Activated CD4-positive, alpha-beta T cell treated with anti-CD3 and anti-CD28 coated beads, Interleukin-2, amount 10 ng/mL, durations not matched to agents 24 days and 14 days (primary cell): ENCODE data around the gene PACSIN2. TPM values are rescaled to one million over a fixed set of nuclear protein-coding genes. Genes with fewer than 3 reads are reported as not detected.

Source experiments
- DNase-seq: peaks from one replicate; pipeline ENCODE4 v3.0.0; 2022
- H3K27ac Mint-ChIP-seq: one replicate; pipeline ENCODE4 v1.8.0; 2022; ENCODE audit warnings: mild to moderate bottlenecking, mixed read lengths
- H3K27me3 Mint-ChIP-seq: one replicate; pipeline ENCODE4 v1.8.0; 2022; ENCODE audit warnings: mixed read lengths
- H3K36me3 Mint-ChIP-seq: one replicate; pipeline ENCODE4 v1.8.0; 2022; ENCODE audit warnings: low read depth, mild to moderate bottlenecking, mixed read lengths
- H3K4me1 Mint-ChIP-seq: one replicate; pipeline ENCODE4 v1.8.0; 2021; ENCODE audit warnings: mixed read lengths
- H3K4me3 Mint-ChIP-seq: one replicate; pipeline ENCODE4 v1.8.0; 2022; ENCODE audit warnings: mild to moderate bottlenecking, moderate library complexity, mixed read lengths
- H3K9me3 Mint-ChIP-seq: one replicate; pipeline ENCODE4 v1.8.0; 2021; ENCODE audit warnings: mixed read lengths
- intact Hi-C: fragments of 100-400 bp; cut with micrococcal nuclease; formaldehyde crosslinking; loops from one replicate; pipeline ENCODE4 v1.15.1; 2023
- total RNA-seq: library from RNA; stranded (reverse); gene quantifications from 2 replicates; pipeline ENCODE4 v1.2.3, GENCODE V29; 2022

PACSIN2 gene
- total RNA-seq, 1 donor from 2014 or later: 32.5 TPM

DNA sequence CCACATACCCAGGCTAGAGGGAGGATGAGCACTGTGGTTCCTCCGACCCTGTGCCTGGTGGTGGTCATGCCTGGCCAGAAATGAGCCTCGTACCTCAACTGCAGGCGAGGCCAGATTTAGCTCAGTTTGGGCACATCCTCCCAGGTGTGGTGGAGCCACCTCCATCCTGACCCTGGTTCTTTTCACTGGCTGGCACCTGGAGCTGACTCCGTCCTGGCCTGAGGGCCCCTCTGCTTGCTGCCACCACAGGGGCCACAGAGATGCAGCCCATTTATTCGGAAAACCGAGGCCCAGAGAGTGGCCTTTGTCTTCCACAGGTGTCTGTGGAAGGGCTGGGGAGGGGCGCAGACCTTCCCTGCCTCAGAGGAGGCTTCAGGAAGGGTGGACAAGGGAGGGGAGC, 148.8 kb downstream of the PACSIN2 start:
- DNase-seq: no peak
- Mint-ChIP-seq H3K27me3 (no peaks in the 10 kb centered on the region), H3K36me3 (peaks cover 11% of the 10 kb centered on the region), H3K4me3 (no peak overlapping the region), H3K4me1 (peaks cover 10% of the 10 kb centered on the region), H3K9me3 (peaks cover 10% of the 10 kb centered on the region), H3K27ac (no peak overlapping the region)
- intact Hi-C loops: loop anchor here (2.0 to 10.0 kb wide), 2 partner anchors 85 to 219 kb away; partner anchors contain the start of gene TTLL1

- H3K9me3 Mint-ChIP-seq: peaks cover 10% of the 10 kb centered on the region
- no peak overlapping the region for H3K4me3 Mint-ChIP-seq
- peaks cover 9% of the 10 kb centered on the region for H3K36me3 Mint-ChIP-seq
- no peak overlapping the region for H3K27ac Mint-ChIP-seq
- no peak for DNase-seq
- peaks cover 12% of the 10 kb centered on the region for H3K4me1 Mint-ChIP-seq
- H3K27me3 Mint-ChIP-seq: peaks cover 5% of the 10 kb centered on the region
- intact Hi-C loops: loop anchor here (10.0 kb wide), 1 partner anchor 219 kb away; the partner anchor contains the start of gene TTLL1
These were observed 149.4 kb downstream of the PACSIN2 start for GRCh38 chr22:42865536-42865935.

DNA sequence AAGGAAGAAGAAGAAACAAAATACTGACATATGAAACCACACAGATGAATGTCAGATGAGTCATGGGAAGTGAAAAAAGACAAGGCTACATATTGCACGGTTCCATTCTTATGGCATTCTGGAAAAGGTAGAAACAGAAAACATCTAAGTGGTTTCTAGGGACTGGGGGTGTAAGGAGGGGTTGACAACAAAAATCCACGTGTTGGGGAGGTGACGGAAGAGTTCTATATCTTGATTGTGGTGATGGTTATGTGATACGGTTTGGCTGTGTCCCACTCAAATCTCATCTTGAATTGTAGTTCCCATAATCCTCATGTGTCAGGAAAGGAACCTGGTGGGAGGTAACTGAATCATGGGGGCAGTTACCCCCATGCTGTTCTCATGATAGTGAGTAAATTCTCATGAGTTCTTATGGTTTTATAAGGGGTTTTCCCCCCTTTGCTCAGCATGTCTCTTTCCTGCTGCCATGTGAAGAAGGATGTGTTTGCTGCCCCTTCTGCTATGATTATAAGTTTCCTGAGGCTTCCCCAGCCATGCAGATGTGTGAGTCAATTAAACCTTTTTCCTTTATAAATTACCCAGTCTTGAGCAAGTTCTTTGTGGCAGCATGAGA, 151.5 kb downstream of the PACSIN2 start:
- DNase-seq: peak; percentile 62
- intact Hi-C loops: loop anchor here (1.0 to 10.0 kb wide), 4 partner anchors 32 to 324 kb away; partner anchors contain the start of genes TTLL1 and TTLL12
- Mint-ChIP-seq H3K9me3 (peaks cover 10% of the 10 kb centered on the region), H3K4me1 (peaks cover 12% of the 10 kb centered on the region), H3K36me3 (peaks cover 9% of the 10 kb centered on the region), H3K4me3 (peak overlapping the region; percentile 13), H3K27ac (peak overlapping the region; percentile 91), H3K27me3 (peaks cover 5% of the 10 kb centered on the region)

- Mint-ChIP-seq H3K27ac (no peak overlapping the region), H3K36me3 (peaks cover 9% of the 10 kb centered on the region), H3K4me1 (peaks cover 12% of the 10 kb centered on the region), H3K4me3 (no peak overlapping the region), H3K27me3 (peaks cover 5% of the 10 kb centered on the region), H3K9me3 (peaks cover 10% of the 10 kb centered on the region)
- intact Hi-C loops: loop anchor here (5.0 to 10.0 kb wide), 2 partner anchors 70 to 223 kb away; partner anchors contain the start of gene TTLL1
- no peak for DNase-seq
These were observed 152.8 kb downstream of the PACSIN2 start for GRCh38 chr22:42862045-42862734.

DNA sequence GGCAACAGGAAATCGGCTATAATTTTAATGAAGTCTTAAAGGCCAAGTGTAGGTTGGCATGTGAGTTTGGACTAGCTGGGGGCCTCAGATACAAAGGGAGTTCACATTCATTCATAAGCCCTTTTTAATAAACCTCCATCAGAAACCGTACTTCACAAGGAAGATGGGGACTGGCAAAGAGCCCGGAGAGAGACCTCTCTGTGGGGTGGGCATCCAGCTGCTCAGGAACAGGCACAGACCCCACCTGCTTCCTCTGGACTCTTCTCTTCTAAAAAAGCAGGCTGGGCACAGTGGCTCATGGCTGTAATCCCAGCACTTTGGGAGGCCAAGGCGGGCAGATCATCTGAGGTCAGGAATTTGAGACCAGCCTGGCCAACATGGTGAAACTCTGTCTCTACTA, 154.0 kb downstream of the PACSIN2 start:
- Mint-ChIP-seq H3K4me1 (peaks cover 16% of the 10 kb centered on the region), H3K27ac (no peak overlapping the region), H3K4me3 (no peak overlapping the region), H3K36me3 (peaks cover 9% of the 10 kb centered on the region), H3K9me3 (peaks cover 10% of the 10 kb centered on the region), H3K27me3 (peaks cover 5% of the 10 kb centered on the region)
- no peak for DNase-seq
- intact Hi-C loops: loop anchor here (5.0 to 10.0 kb wide), 2 partner anchors 71 to 224 kb away; partner anchors contain the start of gene TTLL1

DNA sequence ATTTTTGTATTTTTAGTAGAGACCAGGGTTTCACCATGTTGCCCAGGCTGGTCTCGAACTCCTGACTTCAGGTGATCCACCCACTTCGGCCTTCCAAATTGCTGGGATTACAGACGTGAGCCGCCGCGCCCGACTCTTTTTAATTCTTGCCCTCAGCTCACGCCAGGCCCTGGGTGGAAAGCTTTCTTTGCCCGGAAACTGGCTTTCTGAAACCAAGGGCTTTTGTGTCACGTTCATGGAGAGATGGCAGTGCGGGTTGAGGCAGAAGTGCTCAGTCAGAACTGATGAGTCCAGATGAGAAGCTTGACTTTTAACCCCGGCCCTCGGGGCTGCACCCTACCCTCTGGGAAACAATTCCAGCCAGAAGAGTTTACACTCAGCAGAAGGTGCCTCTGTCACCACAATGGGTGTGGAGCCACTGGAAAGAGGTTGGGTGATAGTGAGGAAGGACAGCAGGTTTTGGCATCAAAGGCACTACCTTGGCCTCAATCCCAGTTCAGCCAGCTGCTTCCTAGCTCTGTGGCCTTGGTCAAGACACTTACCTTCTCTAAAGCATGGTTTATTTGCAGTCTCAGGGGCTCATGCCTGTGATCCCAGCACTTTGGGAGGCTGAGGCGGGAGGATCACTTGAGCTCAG, 157.0 kb downstream of the PACSIN2 start:
- Mint-ChIP-seq H3K36me3 (no peaks in the 10 kb centered on the region), H3K9me3 (peaks cover 4% of the 10 kb centered on the region), H3K27me3 (peaks cover 5% of the 10 kb centered on the region), H3K4me3 (peak overlapping the region; percentile 40), H3K4me1 (peaks cover 10% of the 10 kb centered on the region), H3K27ac (peak overlapping the region; percentile 37)
- intact Hi-C loops: loop anchor here (5.0 kb wide), 1 partner anchor 159 kb away; the partner anchor contains the start of gene PACSIN2
- DNase-seq: peak; percentile 64

DNA sequence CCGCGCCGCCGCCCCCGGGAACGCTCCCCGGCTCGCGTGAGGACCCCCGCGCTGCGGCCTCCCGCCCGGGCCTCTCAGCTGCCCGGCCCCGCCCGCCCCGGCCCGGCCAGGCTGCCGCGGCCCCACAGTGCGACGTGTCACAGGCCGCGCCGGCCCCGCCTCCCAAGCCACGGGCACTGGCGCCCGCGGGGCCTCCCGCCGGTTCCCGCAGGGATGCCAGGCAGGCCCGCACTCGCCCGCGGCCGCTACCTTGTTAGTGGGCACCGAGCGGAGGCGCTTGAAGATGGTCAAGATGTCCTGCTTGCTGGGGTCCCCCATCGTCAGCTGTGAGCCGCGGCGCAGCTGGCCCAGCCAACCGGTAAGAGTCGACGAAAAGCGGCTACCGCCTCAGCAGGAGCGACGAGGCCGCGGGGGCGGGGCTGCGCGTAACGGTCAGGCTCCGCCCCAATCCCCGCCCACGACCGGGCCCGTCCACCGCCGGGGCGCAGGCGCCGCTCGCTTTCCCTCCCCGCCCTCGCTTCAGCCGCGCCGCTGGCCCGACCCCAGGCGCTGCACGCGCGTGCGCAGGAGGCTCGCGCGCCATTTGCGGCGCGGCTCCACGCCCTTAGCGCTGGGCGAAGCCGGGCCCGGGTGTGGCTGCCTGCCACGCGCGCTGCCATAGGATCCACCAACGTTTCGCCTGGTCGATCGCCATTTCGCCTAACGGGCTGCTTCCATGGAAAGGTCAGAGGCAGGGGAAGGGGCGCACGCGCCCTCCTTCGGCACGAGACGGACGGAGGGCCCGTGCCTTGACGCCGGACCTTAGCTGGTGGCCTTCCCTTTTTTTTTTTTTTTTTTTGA, 157.9 kb downstream of the PACSIN2 start, which contains the start of gene ARFGAP3:
ARFGAP3 (minus strand) TSS at position 409 of the 840 bp plus-strand sequence; CDS start at position 318, 91 bp downstream.
- intact Hi-C loops: loop anchor here (5.0 kb wide), 1 partner anchor 160 kb away; the partner anchor contains the start of gene PACSIN2
- Mint-ChIP-seq H3K27ac (peak within 1 kb of the TSS; percentile 95), H3K4me1 (peaks cover 9% of the 10 kb centered on the region), H3K9me3 (peaks cover 3% of the 10 kb centered on the region), H3K36me3 (no peaks in the 10 kb centered on the region), H3K27me3 (peaks cover 5% of the 10 kb centered on the region), H3K4me3 (peak within 1 kb of the TSS; percentile 95)
- DNase-seq: peak; percentile 99

DNA sequence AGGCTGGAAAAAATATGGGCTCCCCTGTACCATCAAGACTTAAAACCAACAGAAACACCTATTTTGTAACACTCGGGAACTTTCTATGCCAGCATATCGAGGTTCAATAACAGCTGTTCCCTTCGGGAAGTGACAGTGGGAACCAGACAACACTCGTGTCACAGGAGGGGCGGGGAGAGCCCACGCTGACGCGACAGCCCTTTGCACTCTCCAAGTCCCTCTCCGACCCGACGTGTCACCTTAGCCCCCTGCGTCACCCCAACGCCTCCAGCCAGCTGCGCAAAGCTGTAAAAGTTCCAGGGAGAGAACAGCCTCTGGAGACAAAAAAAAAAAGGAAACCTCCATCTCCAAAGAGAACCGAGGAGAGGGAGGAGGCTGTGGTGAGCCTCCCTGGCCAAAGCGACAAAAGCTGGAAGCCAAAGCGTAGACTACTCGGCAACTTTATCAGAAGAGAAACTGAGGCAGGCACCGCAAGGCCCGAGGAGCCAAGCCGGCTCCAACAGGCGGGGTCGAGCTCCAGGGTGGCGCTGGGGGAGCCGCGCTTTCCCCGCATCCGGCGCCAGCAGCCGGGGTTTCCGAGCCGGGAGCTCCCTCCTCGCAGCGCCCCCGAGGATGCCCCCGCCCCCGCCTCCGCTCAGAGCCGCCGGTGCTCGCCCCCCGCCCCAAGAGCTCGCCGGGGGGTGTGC, 158.6 kb downstream of the PACSIN2 start:
- intact Hi-C loops: loop anchor here (5.0 kb wide), 1 partner anchor 161 kb away; the partner anchor contains the start of gene PACSIN2
- H3K4me1 Mint-ChIP-seq: peaks cover 6% of the 10 kb centered on the region
- peak overlapping the region; percentile 95 for H3K4me3 Mint-ChIP-seq
- H3K9me3 Mint-ChIP-seq: no peaks in the 10 kb centered on the region
- H3K36me3 Mint-ChIP-seq: no peaks in the 10 kb centered on the region
- peak; percentile 81 for DNase-seq
- peaks cover 5% of the 10 kb centered on the region for H3K27me3 Mint-ChIP-seq
- H3K27ac Mint-ChIP-seq: peak overlapping the region; percentile 95

DNA sequence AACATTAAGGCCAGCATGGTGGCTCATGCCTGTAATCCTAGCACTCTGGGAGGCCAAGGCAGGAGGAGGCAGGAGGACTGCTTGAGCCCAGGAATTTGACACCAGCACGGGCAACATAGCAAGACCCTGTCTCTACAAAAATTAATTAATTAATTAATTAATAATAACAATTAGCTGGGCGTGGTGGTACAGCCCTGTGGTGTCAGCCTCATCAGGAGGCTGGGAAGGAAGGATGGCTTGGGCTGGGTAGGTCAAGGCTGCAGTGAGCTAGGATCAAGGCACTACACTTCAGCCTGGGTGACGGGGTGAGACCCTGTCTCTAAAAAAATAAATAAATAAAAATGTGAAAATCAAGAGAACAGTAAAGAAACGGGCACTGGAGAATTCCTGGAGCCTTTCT, 159.2 kb downstream of the PACSIN2 start:
- H3K27ac Mint-ChIP-seq: peak overlapping the region; percentile 95
- H3K36me3 Mint-ChIP-seq: no peaks in the 10 kb centered on the region
- intact Hi-C loops: loop anchor here (5.0 kb wide), 1 partner anchor 162 kb away; the partner anchor contains the start of gene PACSIN2
- no peaks in the 10 kb centered on the region for H3K9me3 Mint-ChIP-seq
- H3K4me1 Mint-ChIP-seq: peaks cover 6% of the 10 kb centered on the region
- H3K27me3 Mint-ChIP-seq: peaks cover 2% of the 10 kb centered on the region
- peak overlapping the region; percentile 95 for H3K4me3 Mint-ChIP-seq
- DNase-seq: no peak

GRCh38 chr22:42855211-42855610, 159.7 kb downstream of the PACSIN2 start:
- Mint-ChIP-seq H3K36me3 (peaks cover 2% of the 10 kb centered on the region), H3K9me3 (no peaks in the 10 kb centered on the region), H3K4me1 (peaks cover 6% of the 10 kb centered on the region), H3K27ac (no peak overlapping the region), H3K27me3 (no peaks in the 10 kb centered on the region), H3K4me3 (peak overlapping the region; percentile 66)
- intact Hi-C loops: loop anchor here (5.0 kb wide), 1 partner anchor 162 kb away; the partner anchor contains the start of gene PACSIN2
- DNase-seq: no peak

GRCh38 chr22:42848941-42849550, 165.9 kb downstream of the PACSIN2 start:
- Mint-ChIP-seq H3K27me3 (no peaks in the 10 kb centered on the region), H3K9me3 (no peaks in the 10 kb centered on the region), H3K4me3 (no peak overlapping the region), H3K27ac (no peak overlapping the region), H3K4me1 (peaks cover 6% of the 10 kb centered on the region), H3K36me3 (peaks cover 26% of the 10 kb centered on the region)
- intact Hi-C loops: loop anchor here (10.0 kb wide), 1 partner anchor 194 kb away; no protein-coding TSS in a partner anchor
- no peak for DNase-seq

- H3K27me3 Mint-ChIP-seq: no peaks in the 10 kb centered on the region
- no peaks in the 10 kb centered on the region for H3K9me3 Mint-ChIP-seq
- no peak for DNase-seq
- peaks cover 35% of the 10 kb centered on the region for H3K36me3 Mint-ChIP-seq
- no peak overlapping the region for H3K4me3 Mint-ChIP-seq
- H3K4me1 Mint-ChIP-seq: peaks cover 14% of the 10 kb centered on the region
- no peak overlapping the region for H3K27ac Mint-ChIP-seq
- intact Hi-C loops: loop anchor here (10.0 kb wide), 1 partner anchor 192 kb away; no protein-coding TSS in a partner anchor
These were observed 167.8 kb downstream of the PACSIN2 start for GRCh38 chr22:42847110-42847509.
